T follicular helper cell (primary cell): ENCODE measurements around the gene DPM3.
"Not testable (repeated sequence)": the region's sequence is repeated elsewhere in the genome, so short reads cannot be mapped to it uniquely, and the experiment has no call there.

Experiments
- DNase-seq: peaks from one replicate; pipeline ENCODE4 v3.0.0-alpha.2; 2020; ENCODE audit warnings: low read depth

The DPM3 gene

GRCh38 chr1:155125511-155125945 lies 14.8 kb downstream of the DPM3 start:
- DNase-seq: no peak

DNA sequence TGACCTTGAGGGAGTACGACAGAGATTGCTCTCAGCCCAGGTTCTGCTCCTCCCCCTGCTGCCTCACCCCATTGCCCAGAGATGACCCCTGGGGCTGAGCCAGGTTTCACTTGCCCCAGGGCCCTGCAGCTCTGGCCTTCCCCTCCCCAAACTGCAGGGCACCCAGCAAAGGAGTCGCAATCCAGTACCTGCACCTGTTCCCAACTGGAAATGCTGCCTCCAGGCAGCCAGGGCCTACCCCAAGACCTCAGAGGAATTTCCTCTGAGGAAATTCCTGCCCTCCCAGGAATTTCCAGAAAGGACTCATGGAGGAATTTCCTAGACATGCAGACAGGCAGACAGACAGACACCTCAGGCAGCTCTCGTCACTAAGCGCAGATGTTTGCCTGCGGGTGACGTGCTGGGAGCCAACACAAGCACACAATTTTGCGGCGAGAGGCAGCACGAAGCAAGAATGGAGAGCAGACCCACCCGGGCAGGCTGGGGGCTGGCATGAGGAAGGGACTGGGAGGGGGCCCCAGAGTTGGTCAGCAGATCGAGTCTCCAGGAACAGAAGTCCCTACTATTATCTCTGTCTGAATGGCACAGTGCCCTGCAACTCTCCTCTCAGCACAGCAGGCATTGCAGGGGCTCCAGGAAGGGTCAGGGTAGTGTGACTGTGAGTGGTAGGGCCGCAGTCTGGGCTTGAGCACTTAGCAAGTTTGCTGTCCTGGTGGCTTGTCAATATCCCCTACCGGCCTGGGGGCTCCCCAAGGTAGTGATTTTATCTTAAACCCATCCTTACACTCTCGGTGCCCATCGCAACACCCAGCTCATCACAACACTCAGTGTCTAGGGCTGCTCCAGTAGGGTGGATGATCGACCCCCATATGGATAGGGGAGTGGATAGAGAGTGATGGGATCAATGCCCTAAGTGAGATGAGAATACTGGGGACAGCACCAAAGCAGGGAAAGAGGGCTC lies 15.5 kb downstream of the DPM3 start:
- no peak for DNase-seq

DNA sequence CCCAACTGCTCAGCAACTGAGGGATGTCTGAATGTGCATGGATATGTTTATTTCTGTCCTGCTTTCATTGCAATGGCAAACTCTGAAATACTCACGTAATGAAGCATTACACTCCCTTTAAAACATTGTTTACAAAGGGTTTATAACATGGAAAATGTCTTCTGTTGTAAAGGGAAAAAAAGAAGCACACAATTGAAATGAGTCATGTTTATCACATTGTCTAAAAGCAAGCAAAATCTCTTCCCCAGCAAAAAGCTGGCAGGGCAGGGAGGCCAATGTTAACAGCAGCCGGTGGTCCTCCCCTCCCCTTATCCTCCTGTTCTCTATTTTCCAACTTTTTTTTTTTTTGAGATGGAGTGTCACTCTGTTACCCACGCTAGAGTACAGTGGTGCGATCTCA lies 16.5 kb downstream of the DPM3 start:
- DNase-seq: no peak

GRCh38 chr1:155122308-155122707 lies 18.0 kb downstream of the DPM3 start:
- DNase-seq: no peak

DNA sequence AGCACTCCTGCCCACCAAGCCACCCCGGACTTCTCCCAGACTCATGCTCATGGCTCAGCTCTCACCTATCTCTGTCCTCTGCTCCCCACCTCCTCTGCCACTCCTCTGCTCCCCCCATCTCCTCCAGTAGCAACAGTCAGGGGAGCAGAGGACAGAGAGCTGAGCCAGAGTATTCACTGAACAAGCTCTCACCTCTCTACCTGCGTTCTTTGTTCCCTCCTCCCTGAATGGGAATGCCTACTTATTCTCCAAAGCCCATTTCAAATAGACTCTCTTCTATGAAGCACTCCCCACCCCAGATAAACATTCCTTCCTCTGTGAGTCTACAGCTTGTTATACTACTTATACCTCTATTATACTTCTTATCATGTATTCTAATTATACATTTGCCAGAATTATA lies 19.1 kb downstream of the DPM3 start:
- DNase-seq: no peak

DNA sequence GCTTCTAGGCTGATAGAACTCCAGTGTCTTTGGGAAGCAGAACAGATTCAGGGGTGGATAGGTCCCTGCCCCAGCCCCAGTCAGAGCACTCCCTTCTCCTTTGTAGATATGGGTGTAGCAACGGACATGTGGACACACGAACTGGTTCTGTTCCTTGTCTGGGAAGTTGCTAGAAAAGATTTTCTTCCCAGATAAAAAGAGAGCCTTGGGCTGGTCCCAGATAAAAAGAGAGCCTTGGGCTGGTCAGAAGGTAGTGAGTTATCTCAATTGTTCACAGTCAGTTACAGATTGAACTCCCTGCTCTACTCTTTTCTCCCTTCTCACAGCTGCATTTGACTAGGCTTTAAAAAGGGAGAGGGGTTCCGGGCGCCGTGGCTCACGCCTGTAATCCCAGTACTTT lies 20.1 kb downstream of the DPM3 start:
- DNase-seq: no peak

DNA sequence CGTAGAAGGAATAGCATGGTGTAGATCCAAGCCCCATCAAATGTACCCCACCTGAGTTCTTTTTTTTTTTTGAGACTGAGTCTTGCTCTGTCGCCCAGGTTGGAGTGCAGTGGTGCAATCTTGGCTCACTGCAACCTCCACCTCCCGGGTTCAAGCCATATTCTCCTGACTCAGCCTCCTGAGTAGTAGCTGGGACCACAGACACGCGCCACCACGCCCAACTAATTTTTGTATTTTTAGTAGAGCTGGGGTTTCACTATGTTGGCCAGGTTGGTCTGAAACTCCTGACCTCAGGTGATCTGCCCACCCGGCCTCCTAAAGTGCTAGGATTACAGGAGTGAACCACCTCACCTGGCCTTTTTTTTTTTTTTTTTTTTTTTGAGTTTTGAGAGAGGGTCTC lies 22.2 kb downstream of the DPM3 start:
- DNase-seq: not testable (repeated sequence)

GRCh38 chr1:155117610-155118009 lies 22.7 kb downstream of the DPM3 start:
- DNase-seq: no peak

GRCh38 chr1:155116113-155116764 lies 24.1 kb downstream of the DPM3 start:
- no peak for DNase-seq

DNA sequence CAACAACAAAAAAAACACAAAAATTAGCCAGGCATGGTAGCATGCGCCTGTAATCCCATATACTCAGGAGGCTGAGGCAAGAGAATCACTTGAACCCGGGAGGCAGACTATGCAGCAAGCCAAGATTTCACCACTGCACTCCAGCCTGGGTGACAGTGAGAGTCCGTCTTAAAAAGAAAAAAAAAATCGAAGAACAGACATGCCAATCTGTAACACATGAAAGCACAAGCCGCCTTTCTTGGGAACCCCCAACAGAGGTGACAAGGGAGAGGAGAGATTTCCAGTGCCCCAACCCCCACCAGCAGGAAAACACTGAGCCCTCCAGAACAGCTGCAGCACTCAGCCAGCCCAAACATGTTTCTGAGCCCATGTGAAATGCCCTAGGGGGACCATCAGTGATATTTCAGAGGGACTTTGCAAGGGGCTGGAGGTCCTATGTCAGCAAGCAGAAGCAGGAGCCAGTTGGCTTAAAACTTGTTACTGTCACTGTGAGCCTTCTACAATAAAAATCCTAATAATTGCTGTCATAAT lies 26.8 kb downstream of the DPM3 start:
- no peak for DNase-seq

DNA sequence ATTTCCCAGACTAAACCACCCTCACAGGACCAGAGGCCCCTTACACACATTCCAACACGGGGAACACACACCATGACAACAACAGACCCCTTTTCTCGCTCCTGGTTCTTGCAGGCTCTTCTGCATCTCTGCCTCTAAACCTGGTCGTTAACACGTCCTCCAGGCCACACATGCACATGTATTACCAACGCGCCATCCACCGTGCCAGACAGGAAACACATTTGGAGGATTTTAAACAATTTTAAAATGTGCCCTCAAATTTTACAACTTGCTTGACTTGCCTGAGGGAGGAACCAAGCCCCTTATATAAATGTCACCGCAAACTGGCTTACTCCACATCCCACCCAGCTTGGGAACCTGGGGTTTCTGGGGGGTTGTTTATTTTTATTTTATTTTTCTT lies 29.5 kb downstream of the DPM3 start:
- DNase-seq: no peak

- no peak for DNase-seq
These were observed 29.9 kb downstream of the DPM3 start for GRCh38 chr1:155110381-155110780.

DNA sequence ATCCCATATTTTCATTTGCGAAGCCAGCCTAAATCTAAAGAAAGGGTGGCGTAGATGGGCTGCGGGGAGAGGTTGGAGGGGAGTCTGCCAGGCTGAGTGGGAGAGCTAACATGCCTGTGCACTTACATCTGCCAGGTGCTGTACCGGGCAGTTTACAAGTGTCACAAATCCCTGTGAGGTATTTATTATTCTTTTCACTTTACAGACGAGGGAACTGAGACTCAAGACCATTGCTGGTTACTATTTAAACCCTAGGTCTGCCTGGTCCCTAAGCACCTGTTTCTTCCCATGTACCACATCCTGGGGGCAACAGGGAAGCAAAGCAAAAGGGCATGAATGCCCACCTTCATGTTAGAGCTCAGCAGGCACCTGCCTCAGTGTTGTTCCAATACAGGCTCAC lies 32.0 kb downstream of the DPM3 start:
- no peak for DNase-seq

- no peak for DNase-seq
These were observed 32.7 kb downstream of the DPM3 start for GRCh38 chr1:155107309-155108264.

DNA sequence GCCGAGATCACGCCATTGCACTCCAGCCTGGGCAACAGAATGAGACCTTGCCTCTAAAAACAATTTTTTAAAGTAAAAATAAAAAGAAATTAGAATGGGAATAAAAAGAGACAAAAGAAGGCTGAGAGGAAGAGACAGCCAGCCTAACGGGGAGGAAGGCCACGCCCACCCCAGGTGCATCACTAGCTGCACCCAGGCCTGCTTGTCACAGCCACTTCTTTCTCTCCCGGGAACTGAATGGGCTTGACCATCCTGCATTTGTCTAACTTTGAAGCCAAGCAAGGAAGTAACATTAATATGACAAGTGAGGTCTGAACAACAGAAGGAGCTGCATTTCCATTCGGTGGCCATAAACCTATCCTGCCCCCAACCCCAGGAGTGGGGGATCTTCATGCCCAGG lies 33.5 kb downstream of the DPM3 start:
- DNase-seq: no peak

DNA sequence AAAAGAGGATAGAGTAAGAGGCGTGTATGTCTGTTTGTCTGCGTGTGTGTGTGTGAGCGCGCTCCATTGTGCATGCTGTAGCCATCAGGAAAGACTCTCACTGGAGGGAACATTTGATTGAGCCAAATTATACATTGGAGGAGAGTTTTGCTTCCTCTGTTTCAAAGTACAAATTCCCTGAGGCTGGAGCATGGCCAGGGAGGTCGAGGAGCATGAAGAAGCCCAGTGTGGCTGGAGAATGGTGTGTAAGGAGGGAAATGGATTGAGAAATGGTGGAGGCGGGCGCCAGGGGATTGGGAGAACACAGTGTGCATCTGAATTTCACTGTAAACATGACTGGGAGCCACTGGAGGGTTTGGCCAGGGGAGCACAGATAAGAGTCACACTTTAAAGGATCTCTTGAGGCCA lies 34.7 kb downstream of the DPM3 start:
- DNase-seq: no peak

DNA sequence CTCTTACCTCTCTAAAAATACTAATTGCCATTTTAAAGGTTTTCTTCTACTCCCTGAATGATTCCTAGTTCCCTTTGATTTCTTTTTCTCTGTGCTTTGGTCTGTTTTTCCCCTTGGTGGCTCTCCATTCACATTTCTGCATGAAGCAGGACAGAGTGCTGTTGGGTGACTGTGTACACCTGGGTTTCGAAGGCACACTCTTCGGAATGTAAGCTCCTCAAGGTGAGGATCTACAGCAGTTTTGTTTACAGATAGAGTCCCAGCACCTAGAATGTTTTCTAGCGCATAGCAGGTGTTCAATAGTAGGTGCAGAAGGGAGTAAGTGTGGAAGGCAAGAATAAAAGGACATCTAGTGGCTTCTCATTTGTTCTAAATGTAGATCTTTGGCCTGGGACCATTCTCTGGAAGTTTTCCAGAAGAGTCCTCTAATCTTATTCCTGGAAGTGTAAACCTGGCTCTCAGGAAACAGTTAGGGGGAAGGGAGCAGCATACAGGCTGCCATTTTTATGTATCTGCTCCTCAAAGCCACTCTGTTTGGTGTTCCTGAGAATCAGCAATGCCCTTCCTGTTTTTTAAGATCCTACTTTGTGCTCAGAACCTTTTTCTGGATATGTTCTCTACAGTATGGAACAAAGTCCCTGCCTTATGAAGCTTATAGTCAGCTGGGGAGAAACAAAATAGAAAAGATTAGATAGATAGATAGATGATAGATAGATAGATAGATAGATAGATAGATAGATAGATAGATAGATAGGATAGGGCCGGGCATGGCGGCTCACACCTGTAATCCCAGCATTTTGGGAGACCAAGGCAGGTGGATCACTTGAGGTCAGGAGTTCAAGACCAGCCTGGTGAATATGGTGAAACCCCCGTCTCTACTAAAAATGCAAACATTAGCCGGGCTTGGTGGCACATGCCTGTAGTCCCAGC lies 35.5 kb downstream of the DPM3 start:
- no peak for DNase-seq

- DNase-seq: no peak
These were observed 37.0 kb downstream of the DPM3 start for GRCh38 chr1:155103325-155103724.

- no peak for DNase-seq
These were observed 41.0 kb downstream of the DPM3 start for GRCh38 chr1:155099331-155099730.

DNA sequence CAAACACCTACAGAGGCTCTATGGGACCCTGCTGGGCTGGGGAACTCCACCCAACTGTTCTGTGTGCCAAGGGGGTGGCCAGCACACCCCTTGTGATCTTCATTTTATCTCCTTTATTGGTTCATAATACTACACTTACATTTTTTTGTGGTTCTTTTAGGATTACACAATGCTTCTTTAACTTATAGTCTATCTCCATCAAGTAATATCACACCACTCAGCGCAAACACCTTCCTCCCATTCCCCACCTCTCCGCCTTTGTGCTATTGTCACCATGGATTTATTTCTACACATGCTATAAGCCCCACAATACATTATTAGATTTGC lies 45.7 kb downstream of the DPM3 start:
- no peak for DNase-seq
